NCI-H1092 (cell line): ENCODE measurements around the gene ASB14.

Source experiments
- DNase-seq: peaks from one replicate; lab custom pipeline; 2025; lab: John Stamatoyannopoulos, UW

The ASB14 gene

DNA sequence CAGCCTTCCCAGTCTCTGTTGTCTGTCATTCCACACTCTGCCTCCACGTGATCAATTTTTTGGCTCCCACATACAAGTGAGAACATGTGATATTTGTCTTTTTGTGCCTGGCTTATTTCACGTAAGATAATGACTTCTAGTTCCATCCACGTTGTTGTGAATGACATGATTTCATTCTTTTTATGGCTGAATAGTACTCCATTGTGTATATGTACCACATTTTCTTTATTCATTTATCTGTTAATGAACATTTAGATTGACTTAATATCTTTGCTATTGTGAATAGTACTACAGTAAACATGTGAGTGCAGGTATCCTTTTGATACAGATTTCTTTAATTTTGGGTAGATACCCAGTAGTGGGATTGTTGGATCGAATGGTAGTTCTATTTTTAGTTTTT is 31.4 kb downstream of the ASB14 start:
- DNase-seq = no peak

DNA sequence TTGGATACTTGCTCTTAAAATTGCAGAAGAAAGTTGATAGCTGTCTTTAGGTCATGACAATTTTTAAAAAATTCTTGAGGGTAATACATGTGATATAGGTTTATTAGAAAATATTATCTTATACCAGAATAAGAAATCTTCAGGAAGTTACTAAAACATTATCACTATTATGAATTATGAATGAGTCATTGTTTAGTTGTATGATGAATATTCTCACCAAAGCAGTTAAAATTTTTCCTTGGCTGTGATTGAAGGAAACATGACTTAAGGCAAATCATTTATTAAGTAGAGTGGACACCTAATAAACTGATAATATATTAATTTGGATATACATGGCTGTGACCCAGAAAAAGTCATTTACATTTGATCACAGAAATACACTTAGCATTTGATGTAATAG is 34.8 kb downstream of the ASB14 start:
- DNase-seq = no peak

DNA sequence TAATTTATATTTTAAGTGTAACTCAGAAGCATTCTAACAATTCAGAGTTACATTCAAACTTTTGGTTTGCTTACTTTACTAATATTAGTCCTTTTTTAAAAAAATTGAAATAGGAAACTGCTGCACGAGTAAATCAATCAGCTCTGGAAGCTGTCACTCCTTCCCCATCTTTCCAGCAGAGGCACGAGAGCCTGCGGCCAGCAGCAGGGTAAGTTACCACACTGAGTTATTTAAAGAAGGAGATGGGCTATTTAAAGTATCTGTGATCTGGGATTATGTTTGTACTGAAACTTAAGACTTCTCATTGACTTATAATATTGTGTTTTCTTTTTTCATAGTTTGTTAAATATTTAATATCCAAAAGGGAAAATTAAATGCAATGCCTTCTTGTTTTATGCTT is 35.6 kb downstream of the ASB14 start:
- no peak for DNase-seq

DNA sequence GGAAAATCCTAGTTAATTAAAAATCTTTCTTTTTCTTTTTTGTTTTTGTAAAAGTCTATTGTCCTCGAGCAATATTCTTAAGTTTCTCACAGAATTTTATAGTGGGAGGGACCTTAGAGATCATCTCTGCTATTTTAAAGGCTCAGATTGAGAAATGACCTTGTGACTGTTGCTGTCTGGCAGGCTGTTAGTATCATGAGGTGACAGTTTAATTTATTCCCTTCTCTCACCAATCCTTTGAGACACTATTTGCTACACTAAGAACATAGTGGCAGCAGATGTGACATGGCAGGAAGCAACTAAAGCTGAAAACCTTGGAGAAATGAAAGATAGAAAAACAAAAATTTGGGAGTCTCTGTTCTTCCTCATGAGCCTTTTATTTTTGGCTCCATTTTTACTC is 40.1 kb downstream of the ASB14 start:
- no peak for DNase-seq

DNA sequence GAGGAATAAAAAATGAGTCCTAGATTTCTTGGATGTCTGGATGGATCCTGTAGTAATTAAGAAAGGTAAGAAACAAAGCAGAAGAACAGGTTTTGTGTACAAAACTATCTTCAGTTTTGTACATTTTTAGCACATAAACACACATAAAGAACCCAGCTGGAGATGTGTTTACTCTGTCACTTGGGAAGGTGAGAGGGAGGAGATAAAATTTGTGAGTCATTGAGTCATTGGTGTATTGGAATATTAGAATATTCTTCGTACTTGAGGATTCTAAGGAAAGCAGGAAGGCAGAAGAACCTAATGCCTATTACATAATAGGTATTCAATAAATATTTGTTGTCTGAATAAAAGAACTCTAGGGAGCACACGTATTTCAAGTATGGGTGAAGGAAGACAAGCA is 47.5 kb downstream of the ASB14 start:
- no peak for DNase-seq

DNA sequence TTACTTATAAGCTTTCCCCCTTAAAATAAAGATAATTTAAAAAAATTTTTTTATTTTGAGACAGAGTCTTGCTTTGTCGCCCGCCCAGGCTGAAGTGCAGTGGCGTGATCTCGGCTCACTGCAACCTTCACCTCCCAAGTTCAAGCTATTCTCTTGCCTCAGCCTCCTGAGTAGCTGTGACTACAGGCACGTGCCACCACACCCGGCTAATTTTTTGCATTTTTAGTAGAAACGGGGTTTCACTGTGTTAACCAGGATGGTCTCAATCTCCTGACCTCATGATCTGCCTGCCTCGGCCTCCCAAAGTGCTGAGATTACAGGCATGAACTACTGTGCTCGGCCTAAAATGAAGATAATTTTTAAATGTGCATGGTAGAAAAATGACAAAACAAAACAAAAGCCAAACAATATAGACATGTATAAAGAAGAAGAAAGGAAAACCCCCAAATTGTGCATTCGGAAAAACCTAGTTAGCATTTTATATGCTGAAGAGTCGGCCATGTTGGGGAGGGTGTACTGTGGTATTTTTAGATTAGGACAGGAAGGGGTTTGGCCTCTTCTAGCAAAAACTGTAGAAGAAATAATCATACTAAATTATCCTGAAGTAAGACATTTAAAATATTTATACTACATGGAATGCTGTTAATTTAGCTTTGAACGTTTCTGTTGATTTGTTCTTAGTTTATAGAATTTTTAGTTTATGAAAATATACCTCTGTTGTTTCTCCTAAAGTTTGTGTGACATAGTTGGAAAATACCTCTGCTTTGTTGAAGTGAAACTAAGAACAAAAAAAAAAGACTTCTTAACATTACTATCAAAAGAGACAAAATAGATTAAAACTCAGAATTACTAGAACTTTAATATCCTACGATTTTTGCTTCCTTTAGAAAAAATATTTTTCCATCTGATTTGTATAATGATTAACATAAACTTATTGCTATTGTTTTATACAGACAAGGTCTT is 57.6 kb downstream of the ASB14 start:
- DNase-seq = no peak

DNA sequence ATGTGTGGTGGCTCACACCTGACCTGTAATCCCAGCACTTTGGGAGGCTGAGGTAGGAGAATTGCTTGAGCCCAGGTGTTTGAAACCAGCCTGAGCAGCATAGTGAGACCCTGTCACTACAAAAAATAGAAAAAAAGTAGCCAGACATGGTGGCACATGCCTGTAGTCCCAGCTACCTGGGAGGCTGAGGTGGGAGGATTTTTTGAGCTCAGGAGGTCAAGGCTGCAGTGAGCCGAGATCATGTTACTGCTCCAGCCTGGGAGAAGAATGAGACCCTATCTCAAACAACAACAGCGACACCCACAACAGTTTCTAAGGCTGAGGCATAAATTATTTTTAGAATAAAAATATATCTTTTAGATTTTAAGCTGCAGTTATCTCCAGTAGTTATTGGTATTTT is 58.7 kb downstream of the ASB14 start:
- no peak for DNase-seq

DNA sequence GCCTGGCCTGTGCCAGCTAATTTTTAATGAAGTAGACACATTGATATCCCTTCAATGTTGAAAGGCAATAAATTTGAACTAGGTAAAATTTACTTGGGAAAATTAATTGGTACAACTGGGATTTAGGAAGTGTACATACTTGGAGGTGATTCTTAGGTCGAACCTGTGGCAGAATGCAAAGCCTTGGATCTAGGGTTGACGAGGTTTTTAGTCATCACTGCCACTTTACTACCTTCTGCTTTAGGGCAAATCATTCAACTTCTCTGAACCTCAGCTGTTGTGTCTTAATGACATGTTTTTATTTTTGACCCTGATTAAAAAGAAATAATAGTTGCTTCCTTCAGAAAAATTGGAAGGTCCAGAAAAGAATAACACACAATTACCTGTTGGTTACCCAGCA is 62.5 kb downstream of the ASB14 start:
- no peak for DNase-seq

DNA sequence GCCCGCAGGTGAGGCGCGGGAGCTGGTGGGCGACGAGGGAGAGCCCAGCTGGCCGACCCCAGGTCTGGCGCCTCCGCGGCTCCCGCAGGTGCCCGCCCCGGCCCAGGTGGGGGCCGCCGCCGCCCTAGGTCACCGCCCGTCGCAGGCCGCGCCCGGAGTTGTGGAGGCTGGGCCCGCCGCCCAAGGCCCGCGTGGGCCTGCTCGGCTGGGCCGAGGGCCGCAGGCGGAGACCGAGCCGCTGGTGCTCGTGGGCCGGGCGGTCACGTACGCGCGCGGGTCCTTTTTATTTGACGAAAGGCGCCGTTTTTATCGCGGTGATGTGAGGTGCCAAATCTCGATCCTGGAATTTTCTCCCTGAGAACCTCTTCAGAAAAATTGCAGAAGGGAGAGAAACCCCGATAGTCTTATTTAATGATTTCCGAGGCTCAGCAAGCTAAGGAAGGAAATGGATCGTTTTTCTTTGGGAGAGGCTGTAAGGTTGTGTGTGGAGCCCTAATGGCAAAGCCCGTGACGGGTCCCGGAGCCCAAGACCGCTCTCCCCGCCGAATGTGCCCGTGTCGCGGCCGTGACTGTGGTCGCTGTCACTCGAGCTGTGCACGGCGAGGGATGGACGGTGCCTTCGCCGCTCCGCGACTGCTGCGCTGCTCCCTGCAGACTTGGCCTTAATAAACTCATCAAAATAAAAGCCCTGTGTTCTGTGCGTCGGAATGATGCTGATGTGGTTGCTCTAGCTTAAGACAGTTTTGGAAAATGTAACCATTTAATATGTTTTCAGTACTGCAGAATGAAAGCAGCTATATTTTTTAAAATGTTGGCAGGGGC is 64.3 kb downstream of the ASB14 start:
- DNase-seq = no peak

DNA sequence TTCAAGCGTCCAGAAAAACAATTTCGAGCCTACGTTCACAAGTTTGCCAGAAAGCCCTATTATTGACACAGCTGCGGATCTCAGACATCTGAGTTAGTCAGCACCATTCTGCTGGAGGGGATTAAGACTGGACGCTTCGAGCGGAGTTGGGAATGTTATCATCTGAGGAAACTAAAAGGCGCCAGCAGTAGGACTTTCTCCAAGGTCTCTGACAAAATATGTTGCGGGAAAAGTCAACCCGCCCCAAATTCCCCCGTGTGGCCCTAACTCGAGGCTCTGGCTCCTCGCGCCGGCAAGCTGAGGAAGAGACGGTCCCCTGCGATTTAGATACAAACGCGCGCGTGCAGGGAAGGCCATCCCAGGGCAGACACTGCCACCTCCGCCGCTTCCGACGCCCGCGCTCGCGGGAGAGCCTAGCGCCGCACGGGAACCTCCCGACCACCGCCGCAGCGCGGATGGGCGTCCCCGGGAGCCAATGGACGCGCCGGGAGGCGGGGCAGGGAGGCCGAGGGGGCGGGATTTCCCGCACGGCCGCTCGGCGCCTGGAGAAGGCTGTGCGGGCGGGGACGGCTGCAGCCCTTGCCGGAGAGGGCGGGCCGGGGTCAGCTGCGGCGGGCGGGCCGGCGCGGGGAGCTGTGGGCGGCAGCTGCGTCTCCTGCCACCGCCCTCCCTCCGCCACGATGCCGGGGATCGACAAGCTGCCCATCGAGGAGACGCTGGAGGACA is 65.1 kb downstream of the ASB14 start, which contains the start of gene APPL1:
TSS of gene APPL1 (plus strand) at position 526 of the 726 bp plus-strand sequence. CDS start at position 681, 155 bp downstream.
- DNase-seq = peak; percentile 85

DNA sequence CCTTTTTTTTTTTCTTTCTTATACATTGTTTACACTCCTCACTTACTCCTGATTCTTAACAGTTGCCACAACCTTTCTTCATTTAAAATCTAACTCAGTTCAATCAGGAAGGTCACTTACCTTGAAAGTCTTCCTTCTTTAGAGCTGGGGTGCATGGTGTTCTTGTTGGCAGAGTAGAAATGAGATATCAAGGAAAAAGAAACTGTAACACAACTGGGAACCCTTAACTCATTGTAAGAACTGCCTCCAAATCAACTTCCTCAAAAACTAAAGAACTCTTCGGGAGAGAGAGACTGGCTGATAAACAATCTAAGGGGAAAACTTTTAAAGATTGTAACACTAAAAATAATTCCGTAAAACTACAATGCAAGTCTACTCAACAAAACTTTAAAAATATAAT is 66.3 kb downstream of the ASB14 start:
- DNase-seq = no peak

DNA sequence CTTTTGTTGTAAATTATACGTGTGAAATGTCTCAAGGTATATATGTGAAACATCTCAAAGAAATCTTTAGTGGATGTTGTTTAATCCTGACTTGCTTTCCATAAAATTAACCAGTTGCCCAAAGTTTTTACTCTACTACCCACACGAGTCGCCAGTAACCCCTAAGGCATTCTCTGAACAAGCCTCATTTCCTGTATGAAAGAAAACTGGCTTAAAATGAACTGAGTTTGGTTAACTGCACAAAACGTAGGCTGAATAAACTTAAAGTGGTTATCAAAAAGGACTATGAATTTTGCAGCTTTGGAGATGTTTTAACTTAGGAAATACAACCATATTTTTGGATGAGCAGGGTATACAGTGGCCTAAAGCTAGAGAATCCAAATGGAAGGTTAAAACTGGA is 67.6 kb downstream of the ASB14 start:
- no peak for DNase-seq

DNA sequence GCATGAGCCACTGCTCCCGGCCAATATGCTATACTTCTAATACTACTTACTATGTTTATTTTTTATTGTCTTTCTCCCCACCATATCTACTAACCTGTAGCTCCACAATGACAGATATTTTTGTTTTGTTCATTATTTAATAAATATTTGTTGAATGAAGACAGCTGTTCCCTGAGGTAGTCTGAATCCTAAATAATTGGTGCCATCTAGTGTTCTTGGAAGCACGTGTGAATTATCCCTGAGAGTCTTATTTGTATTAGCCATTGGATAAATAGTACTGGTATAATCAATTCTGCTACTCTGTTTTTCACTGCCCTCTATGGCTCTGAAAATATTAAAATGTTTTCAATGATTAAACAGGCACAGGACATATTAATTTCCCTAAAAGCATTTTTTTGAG is 70.6 kb downstream of the ASB14 start:
- DNase-seq = no peak
